Measurements from ENCODE around the gene MTUS2.

- TF ChIP-seq CTCF (IDR thresholded peaks at IDR 0.05) (no peak), POLR2A (IDR thresholded peaks at IDR 0.05) (no peak)
These were observed 725.8 kb downstream of the MTUS2 start for GRCh38 chr13:29545988-29546387.
